Liver (tissue), 9 donors: Measurements from ENCODE around the gene CHST3. TPM values are rescaled to one million over a fixed set of nuclear protein-coding genes. Genes with fewer than 3 reads are reported as not detected.

Experiments used
- DNase-seq: peaks from one replicate; pipeline ENCODE4 v3.0.0-alpha.2; 2017; ENCODE audit warnings: low spot score
- H3K27ac ChIP-seq, 2 donors: one replicate each; pipeline ENCODE4 v1.7.0; 2013; ENCODE audit warnings: inconsistent platforms in 2 of 2, low read length in 2 of 2, control low read depth in 1 of 2, low read depth in 1 of 2, mild to moderate bottlenecking in 1 of 2
- H3K27me3 ChIP-seq, 4 donors: one replicate each; pipeline versions ENCODE4 v1.6.1 to v1.7.0; 2013; ENCODE audit warnings: low read length in 3 of 4, inconsistent platforms in 1 of 4, mild to moderate bottlenecking in 1 of 4, moderate library complexity in 1 of 4; ENCODE audit not compliant: control insufficient read depth in 4 of 4, insufficient read depth in 4 of 4
- H3K36me3 ChIP-seq, 4 donors: one replicate each; pipeline versions ENCODE4 v1.6.1 to v1.7.0; 2013; ENCODE audit warnings: low read length in 3 of 4, mild to moderate bottlenecking in 3 of 4, low read depth in 1 of 4, moderate library complexity in 1 of 4; ENCODE audit not compliant: control insufficient read depth in 4 of 4, insufficient read depth in 3 of 4
- H3K4me1 ChIP-seq, 4 donors: one replicate each; pipeline versions ENCODE4 v1.6.1 to v1.7.0; 2013; ENCODE audit warnings: low read length in 3 of 4, mild to moderate bottlenecking in 3 of 4, moderate library complexity in 1 of 4; ENCODE audit not compliant: control insufficient read depth in 4 of 4, insufficient read depth in 4 of 4
- H3K4me3 ChIP-seq, 3 donors: one replicate each; pipeline versions ENCODE4 v1.6.1 to v1.7.0; 2013; ENCODE audit warnings: low read length in 3 of 3, control low read depth in 1 of 3, low read depth in 1 of 3, mild to moderate bottlenecking in 1 of 3
- H3K9ac ChIP-seq, 2 donors: one replicate each; pipeline ENCODE4 v1.7.0; 2013; ENCODE audit warnings: low read length in 2 of 2, mild to moderate bottlenecking in 2 of 2, moderate library complexity in 2 of 2, control low read depth in 1 of 2, low read depth in 1 of 2
- H3K9me3 ChIP-seq, 4 donors: one replicate each; pipeline versions ENCODE4 v1.6.1 to v1.7.0; 2013; ENCODE audit warnings: low read length in 3 of 4; ENCODE audit not compliant: control insufficient read depth in 4 of 4
- ATF3 ChIP-seq: IDR thresholded peaks from 2 replicates; pipeline ENCODE4 v1.6.1; 2016; ENCODE audit warnings: antibody characterized with exemption
- CTCF ChIP-seq: fragments of 150-350 bp; IDR thresholded peaks from 2 replicates; pipeline ENCODE4 v1.5.1; 2017; ENCODE audit warnings: improper control_type of control experiment, low read depth, low read length; ENCODE audit not compliant: missing input control
- EGR1 ChIP-seq, 2 donors: IDR thresholded peaks; 2 replicates each; pipeline ENCODE4 v1.6.1; 2016 to 2018; ENCODE audit warnings: antibody characterized with exemption in 2 of 2, low read depth in 2 of 2
- FOXA1 ChIP-seq: IDR thresholded peaks from 2 replicates; pipeline ENCODE4 v1.6.1; 2016; ENCODE audit warnings: antibody characterized with exemption
- FOXA2 ChIP-seq: IDR thresholded peaks from 2 replicates; pipeline ENCODE4 v1.6.1; 2016; ENCODE audit warnings: antibody characterized with exemption
- GABPA ChIP-seq, 2 donors: IDR thresholded peaks in 1 of 2; conservative IDR thresholded peaks in 1 of 2; 2 replicates each; pipeline ENCODE4 v1.6.1; 2016; ENCODE audit warnings: antibody characterized with exemption in 2 of 2, mild to moderate bottlenecking in 1 of 2, moderate library complexity in 1 of 2
- HNF4A ChIP-seq, 2 donors: conservative IDR thresholded peaks; 2 replicates each; pipeline ENCODE4 v1.6.1; 2016; ENCODE audit warnings: antibody characterized with exemption in 2 of 2, mild to moderate bottlenecking in 2 of 2
- HNF4G ChIP-seq: IDR thresholded peaks from 2 replicates; pipeline ENCODE4 v1.6.1; 2016; ENCODE audit warnings: antibody characterized with exemption
- JUND ChIP-seq, 2 donors: IDR thresholded peaks; 2 replicates each; pipeline ENCODE4 v1.6.1; 2016; ENCODE audit warnings: antibody characterized with exemption in 2 of 2
- MAX ChIP-seq: IDR thresholded peaks from 2 replicates; pipeline ENCODE4 v1.6.1; 2016; ENCODE audit warnings: antibody characterized with exemption
- NR2F2 ChIP-seq: IDR thresholded peaks from 2 replicates; pipeline ENCODE4 v1.6.1; 2016; ENCODE audit warnings: antibody characterized with exemption
- RAD21 ChIP-seq, 2 donors: IDR thresholded peaks; 2 replicates each; pipeline ENCODE4 v1.6.1; 2016; ENCODE audit warnings: antibody characterized with exemption in 2 of 2, mild to moderate bottlenecking in 2 of 2
- REST ChIP-seq: IDR thresholded peaks from 2 replicates; pipeline ENCODE4 v1.6.1; 2016; ENCODE audit warnings: antibody characterized with exemption, mild to moderate bottlenecking
- RXRA ChIP-seq, 2 donors: IDR thresholded peaks; 2 replicates each; pipeline ENCODE4 v1.6.1; 2017 to 2018; ENCODE audit warnings: antibody characterized with exemption in 2 of 2, mild to moderate bottlenecking in 1 of 2
- SP1 ChIP-seq: IDR thresholded peaks from 2 replicates; pipeline ENCODE4 v1.6.1; 2018; ENCODE audit warnings: antibody characterized with exemption, mild to moderate bottlenecking
- TAF1 ChIP-seq: conservative IDR thresholded peaks from 2 replicates; pipeline ENCODE4 v1.6.1; 2016; ENCODE audit warnings: antibody characterized with exemption, mild to moderate bottlenecking
- YY1 ChIP-seq: IDR thresholded peaks from 2 replicates; pipeline ENCODE4 v1.6.1; 2016; ENCODE audit warnings: antibody characterized with exemption, mild to moderate bottlenecking
- ZBTB33 ChIP-seq: IDR thresholded peaks from 2 replicates; pipeline ENCODE4 v1.6.1; 2016; ENCODE audit warnings: antibody characterized with exemption
- WGBS: extraction: QIAGEN DNeasy Blood & Tissue Kit; methylation state at CpG from one replicate; pipeline ENCODE4 v1.1.7; 2013; 5-methylcytosine and 5-hydroxymethylcytosine counted together
- polyA plus RNA-seq, 2 donors: library from polyadenylated mRNA; stranded (reverse) in 1 of 2; unstranded in 1 of 2; fragments of 200-250 nt in 1 of 2; fragments of >200 nt in 1 of 2; fragmentation: Nextera tagmentation in 1 of 2; extraction: Ambion mirVana in 1 of 2; gene quantifications; one replicate each; pipeline versions ENCODE4 v1.2.1 to v1.2.3, GENCODE V29; 2013 to 2015
- total RNA-seq, 2 donors: library from RNA; depleted of rRNA; stranded (reverse); fragments of >200 nt; gene quantifications; one replicate each; pipeline ENCODE4 v1.2.3, GENCODE V29; 2014
- donor health status: healthy.
- donor health status: healthy.
- donor health status: healthy.
- donor health status: healthy.
- donor health status: healthy.

The CHST3 gene
- total and polyA plus RNA-seq, 4 donors: 0.29 to 4.3 (median 1.5) TPM

- TF ChIP-seq HNF4G (no peak), SP1 (no peak), YY1 (no peak), TAF1 (no peak), NR2F2 (no peak), RAD21 (IDR thresholded peaks at IDR 0.05) (no peak), FOXA2 (no peak), EGR1 (IDR thresholded peaks at IDR 0.05; ENCODE audit: low read depth in 2 of 2) (no peak), MAX (no peak), REST (no peak), FOXA1 (no peak), CTCF (no peak), RXRA (IDR thresholded peaks at IDR 0.05) (no peak), JUND (IDR thresholded peaks at IDR 0.05) (no peak), HNF4A (conservative IDR thresholded peaks at IDR 0.05) (no peak), ZBTB33 (no peak), ATF3 (no peak), GABPA (IDR thresholded peaks at IDR 0.05 in 1 of 2, conservative IDR thresholded peaks at IDR 0.05 in 1 of 2) (no peak)
- no peaks in the 10 kb centered on the region for H3K36me3 ChIP-seq
- peaks cover 0 to 15% (median 4%) of the 10 kb centered on the region in 4 donors for H3K4me1 ChIP-seq
- H3K9ac ChIP-seq: no peak overlapping the region
- H3K4me3 ChIP-seq: no peak overlapping the region
- no peaks in the 10 kb centered on the region for H3K9me3 ChIP-seq
- 94% methylated on average over 10 of the region's 10 CpGs for WGBS
- no peak overlapping the region for H3K27ac ChIP-seq
- DNase-seq: no peak
- peaks cover 0 to 7% (median 6%) of the 10 kb centered on the region in 4 donors for H3K27me3 ChIP-seq
Measured at GRCh38 chr10:71961831-71962230, 2.4 kb upstream of the CHST3 start.
